SW480 (cell line): ENCODE results near the gene SAMD5.

Source experiments
- DNase-seq: peaks from one replicate; pipeline ENCODE4 v3.0.0-alpha.2; 2016; ENCODE audit warnings: low spot score

Gene SAMD5

GRCh38 chr6:147508042-147508865, at the start of gene SAMD5:
Gene SAMD5, plus strand, starts transcription at chr6:147508690. Its CDS starts 239 bp downstream, at chr6:147508929.
- peak; percentile 39 for DNase-seq

DNA sequence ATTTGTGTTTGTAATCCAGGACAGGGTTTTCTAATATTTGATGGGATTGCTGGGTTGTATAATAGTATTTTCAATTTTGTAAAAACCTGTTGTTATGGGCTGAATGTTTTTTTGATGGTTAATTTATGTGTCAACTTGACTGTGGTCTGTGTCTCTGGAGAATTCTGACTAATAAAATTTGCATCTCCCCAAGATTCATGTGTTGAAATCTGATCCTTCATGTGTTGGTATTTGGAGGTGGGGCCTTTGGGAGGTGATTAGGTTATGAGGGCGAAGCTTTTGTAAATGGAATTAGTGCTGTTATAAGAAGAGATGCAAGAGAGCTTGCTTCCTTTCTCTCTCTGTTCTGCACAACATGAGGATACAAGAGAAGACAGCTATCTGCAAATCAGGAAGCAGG, 48.7 kb upstream of the SAMD5 start:
- peak; percentile 3 for DNase-seq

DNA sequence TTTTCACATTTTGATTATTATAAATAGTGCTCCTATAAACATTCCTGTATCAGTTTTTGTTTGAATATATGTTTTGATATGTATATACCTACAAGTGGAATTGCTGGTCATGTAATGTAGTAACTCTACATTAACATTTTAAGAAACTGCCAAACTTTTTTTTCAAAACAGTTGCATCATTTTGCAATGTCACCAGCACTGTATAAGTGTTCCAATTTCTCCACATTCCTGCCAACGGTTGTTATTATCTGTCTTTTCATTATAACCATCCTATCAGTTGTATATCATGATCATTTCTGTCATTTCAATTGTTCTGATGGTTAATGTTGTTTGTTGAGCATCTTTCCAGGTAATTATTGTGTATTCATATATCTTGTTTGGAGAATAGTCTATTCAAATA, 44.8 kb upstream of the SAMD5 start:
- DNase-seq: no peak

GRCh38 chr6:147467428-147467827, 41.1 kb upstream of the SAMD5 start:
- no peak for DNase-seq

DNA sequence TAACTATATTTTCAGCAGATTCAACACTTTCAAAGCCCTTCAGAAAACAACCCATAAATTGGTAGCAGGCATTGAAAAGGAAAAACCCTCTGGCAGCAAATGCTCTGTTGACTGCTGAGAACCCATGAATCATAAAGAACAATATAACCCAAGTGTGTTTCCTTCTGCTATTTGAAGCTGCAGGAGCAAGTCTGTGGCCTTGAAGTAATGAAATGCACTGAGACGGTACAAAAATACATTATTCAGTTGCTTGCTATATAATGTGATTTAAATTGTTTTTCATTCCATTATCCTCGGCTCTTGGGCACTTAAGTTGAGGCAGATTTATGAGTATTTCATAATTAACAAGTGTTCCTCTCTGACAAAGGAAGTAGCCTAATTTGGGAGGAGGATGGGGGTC, 40.6 kb upstream of the SAMD5 start:
- no peak for DNase-seq

DNA sequence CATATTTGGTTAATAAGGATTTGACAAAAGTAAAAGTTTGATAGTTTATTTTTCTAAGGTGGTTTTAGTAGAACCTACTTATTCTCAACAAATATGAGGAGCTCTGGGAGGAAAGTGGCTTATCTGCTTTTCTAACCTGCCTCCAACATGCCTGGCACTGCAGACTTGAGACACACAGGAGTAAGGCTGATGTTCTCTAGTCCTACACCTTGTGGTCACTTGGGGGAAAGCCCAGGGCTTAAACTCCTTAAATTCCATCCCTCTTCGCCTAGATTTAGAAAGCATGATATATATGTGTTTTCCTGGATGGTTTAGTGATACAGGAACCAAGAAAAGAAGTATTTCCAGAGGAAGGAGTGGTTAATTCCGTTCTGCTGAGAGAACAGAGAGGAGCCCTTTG, 39.9 kb upstream of the SAMD5 start:
- DNase-seq: no peak

- no peak for DNase-seq
Observed at GRCh38 chr6:147479857-147480256, 28.6 kb upstream of the SAMD5 start.

GRCh38 chr6:147486683-147487082, 21.8 kb upstream of the SAMD5 start:
- DNase-seq: no peak

DNA sequence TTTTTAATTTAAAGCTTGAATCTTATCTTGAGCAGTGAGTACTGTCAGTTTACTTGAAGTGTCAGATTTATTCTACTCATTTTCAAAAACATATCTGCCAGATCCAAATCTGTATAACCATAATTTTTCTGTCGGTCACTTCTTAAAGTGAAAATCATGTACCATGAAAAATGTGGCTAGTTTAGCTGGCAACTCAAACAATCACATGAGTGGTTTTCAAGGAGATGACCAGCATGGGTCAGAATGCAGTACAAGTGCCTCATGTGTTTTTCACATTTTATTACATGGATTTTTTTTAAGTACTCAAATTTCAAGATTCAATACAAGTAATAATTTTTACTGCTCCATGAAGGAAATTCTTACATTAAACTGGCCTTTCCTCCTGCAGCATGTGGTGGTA, 11.0 kb upstream of the SAMD5 start:
- no peak for DNase-seq

DNA sequence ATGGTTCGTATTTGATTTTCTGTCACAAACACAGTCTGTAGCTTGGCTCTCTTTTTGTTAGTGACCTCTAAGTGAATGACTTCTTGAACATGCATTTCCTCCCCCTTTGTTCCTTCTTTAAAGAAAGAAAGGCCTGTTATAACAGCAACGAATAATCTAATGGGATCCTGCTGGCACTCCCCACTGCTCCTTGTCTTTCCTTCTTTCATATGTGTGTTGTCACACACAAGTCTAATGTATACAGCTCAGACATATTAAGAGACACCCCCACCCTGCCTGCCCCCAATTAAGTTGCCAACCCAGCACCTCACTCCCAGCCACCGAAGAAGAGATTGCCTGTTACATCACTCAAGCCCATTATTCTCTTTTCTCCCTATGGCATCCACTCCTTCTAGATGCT, 4.9 kb upstream of the SAMD5 start:
- DNase-seq: no peak

- no peak for DNase-seq
Observed at GRCh38 chr6:147504848-147505247, 3.6 kb upstream of the SAMD5 start.

GRCh38 chr6:147506704-147507114, 1.8 kb upstream of the SAMD5 start:
- DNase-seq: peak; percentile 24

DNA sequence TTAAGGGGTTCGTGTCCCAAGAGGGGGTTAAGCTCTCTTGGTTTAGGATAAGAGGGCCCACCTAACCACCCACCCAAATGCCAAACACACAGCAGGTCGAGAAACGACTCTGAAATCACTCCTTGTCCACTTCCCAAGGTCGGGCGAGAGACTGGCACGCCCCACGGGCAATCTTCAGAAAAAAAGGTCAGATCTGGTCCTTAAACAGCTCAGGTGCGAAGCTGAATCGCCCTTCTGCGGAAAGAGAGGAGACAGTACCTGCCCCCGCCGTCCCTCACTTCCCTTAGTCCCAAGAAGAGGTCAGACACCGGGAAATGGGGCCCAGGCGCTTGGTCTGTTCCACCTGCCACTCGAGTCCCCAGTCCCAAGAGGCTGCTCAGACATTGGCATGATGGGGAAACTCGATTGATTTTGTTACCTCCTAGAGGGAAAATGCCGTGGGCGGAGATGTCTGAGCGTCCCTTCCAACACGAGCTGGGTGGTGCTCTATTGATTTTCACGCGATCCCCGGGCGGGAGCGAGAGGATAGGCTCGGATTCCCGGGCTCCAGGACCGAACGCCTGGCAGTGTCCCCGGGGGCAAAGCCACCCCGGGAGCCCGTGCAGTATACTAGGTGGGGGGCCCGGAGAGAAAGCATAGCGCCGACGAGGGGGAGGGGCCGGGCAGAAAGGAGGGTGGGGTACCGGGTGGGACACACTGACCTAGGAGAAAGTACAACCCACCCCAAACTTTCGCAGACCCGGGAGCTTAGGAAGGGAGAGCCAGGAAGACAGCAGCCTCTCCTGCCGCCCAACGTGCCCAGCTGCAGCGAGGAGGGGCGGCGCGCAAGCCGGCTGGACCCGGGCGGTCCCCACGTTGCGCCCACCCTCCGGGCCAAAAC, 1.1 kb upstream of the SAMD5 start:
- no peak for DNase-seq

- DNase-seq: no peak
Observed at GRCh38 chr6:147508866-147509608, 547 bp downstream of the SAMD5 start.

DNA sequence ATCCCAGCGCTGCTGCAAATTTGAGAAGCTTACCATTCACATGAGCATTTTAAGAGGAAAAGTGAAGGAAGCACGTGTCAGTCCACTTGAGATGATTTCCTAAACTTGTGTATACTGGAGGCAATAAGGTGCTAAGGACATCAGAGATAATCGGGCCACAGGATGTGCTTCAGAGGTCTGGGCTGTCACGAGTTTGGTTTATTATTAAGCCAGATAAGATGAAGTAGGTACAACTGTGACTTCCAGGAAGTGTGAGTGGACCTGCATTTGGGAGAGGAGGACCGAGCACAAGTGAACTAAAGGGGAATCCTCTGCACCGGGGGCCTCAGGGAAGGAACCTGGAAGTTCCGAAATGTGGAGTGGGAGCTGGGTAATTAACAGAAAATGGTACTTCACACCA, 1.4 kb downstream of the SAMD5 start:
- DNase-seq: no peak

DNA sequence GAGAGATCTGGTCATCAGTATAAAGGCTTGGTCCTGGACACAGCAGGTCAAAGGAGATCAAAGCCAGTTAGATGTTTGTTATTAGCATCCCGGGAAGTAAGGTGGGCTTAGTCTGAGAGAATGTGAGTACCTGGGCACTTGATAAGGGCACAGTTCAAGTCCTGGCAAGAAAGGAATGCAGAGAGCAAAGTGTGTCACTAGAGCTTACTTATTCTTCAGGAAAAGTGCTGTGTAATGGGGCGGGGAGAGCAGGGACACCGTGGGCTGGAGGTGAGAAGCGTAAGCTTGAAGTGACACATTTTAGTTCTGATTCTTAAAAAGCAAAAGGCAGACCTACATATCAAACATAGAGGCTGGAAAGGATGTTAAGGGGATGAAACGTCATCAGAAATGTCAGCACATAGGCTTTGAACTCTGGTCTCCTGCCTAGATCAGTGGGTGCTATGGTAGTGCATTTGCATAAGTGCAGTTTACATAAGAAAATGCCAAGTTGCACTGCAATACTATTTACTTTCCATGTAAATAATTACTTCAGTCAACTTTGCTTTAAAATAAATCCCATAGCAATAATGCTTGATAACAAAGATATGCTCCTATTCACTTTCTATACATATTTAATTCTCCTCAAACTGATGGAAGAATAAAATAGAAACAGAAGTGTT, 2.6 kb downstream of the SAMD5 start:
- DNase-seq: no peak

- no peak for DNase-seq
Observed at GRCh38 chr6:147514831-147515230, 6.3 kb downstream of the SAMD5 start.

DNA sequence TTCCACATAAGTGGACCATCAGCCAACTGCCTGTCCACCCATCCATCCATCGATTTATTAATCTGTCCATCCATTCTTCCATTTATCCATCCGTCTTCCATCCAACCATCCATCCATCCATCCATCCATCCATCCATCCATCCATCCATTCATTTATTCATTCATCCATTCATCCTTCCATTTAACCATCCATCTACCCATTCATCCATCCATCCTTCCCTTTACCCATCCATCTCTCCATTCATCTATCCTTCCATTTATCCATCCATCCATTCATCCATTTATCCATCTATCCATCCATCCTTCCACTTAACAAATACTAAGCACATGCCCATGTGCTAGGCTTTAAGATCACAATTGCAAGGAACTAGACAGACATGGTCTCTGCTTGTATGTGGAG, 6.8 kb downstream of the SAMD5 start:
- no peak for DNase-seq

- no peak for DNase-seq
Observed at GRCh38 chr6:147522597-147522996, 14.1 kb downstream of the SAMD5 start.

DNA sequence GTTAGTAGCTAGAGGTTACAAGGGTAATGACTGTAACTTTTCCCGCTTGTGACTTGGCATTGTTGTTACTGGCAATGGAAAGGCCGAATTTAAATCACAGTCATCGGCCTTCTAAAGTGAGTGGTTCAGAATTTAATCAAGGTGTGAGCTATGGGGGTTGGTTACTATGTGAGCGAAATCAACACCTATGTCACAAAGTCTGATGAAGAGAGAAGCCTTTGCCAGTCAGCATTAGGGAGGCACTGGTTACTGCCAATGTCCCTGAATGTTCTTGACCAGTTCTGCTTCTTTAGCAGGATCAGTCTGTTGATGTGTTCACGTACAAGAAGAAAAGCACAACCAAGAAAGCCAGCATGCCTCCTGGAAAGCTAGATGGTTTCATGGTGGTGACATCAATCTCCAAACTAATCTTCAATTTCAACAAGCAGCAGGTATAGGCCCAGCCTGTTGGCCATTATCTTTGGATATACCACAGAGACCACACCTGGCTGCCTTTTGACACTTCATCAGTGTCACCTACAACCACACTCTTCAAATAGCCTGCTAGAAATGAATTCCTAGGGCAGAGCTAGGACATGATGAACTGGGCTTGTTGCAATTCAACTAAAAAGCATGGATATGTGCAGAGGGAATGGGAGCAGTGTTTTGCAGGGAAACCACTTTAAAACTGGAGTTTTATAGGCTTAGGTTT, 17.2 kb downstream of the SAMD5 start:
- no peak for DNase-seq

DNA sequence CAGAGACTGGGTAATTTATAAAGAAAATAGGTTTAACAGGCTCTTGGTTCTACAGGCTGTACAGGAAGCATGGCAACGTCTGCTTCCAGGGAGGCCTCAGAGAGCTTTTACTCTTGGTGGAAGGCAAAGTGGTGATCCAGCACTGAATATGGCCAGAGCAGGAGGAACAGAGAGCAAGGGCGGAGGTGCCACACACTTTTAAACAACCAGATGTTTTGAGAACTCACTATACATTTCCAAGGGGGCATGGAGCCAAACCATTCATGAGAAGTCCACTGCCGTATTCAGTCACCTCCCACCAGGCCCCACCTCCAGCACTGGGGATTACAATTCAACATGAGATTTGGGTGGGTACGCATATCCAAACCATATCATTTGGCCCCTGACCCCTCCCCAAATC, 18.7 kb downstream of the SAMD5 start:
- no peak for DNase-seq
